Spleen (tissue), 7 donors: ENCODE measurements around the gene PTGIR.

ENCODE experiments used
- CTCF ChIP-seq, 11 experiments: fragments of 200-600 bp in 7 of 11; fragments of 450-650 bp in 4 of 11; sonication (generic) in 4 of 11; IDR thresholded peaks in 8 of 11; conservative IDR thresholded peaks in 3 of 11; 1 replicate in 7 of 11; 2 replicates in 4 of 11; pipeline versions ENCODE4 v1.4.0 to v1.8.0; 2016 to 2021; ENCODE audit warnings: antibody characterized with exemption in 11 of 11, inconsistent platforms in 4 of 11, mild to moderate bottlenecking in 1 of 11
- POLR2A ChIP-seq, 3 donors: fragments of 450-650 bp; IDR thresholded peaks; one replicate each; pipeline ENCODE4 v1.5.1; 2017; ENCODE audit warnings: antibody characterized with exemption in 3 of 3, mild to moderate bottlenecking in 1 of 3
- POLR2AphosphoS5 ChIP-seq, 3 donors: sonication (generic); formaldehyde crosslinking; IDR thresholded peaks; one replicate each; pipeline ENCODE4 v1.5.1; 2017; ENCODE audit warnings: antibody characterized with exemption in 3 of 3
- donor health status: DM: no; HTN: no; CAD: no; lungs with moderate emphysema.
- donor health status: DM: no; HTN: no; CAD: no.
- donor health status: DM: no; HTN: no; CAD: no.

DNA sequence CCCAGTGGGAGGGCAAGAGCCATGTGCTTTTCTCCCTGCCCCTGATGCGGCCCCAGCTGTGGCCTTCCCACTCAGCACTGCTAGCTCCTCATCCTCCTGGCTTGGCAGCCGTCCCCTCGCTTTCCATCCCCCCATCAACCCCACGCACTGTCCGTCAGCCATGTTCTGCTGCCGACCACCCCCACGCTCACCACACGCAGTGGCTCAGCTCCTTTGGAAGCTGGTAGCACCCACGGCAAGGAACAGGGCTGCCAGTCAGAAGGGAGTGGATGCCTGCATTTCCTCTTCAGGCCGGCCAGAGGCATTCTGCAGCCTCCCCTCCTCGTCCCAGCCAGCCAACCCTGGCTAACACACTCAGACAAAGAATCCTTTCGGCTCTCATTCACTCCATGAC is 17.4 kb downstream of the PTGIR start:
- TF ChIP-seq CTCF (IDR thresholded peaks at IDR 0.05 in 8 of 11, conservative IDR thresholded peaks at IDR 0.05 in 3 of 11): no peak
- TF ChIP-seq POLR2A (IDR thresholded peaks at IDR 0.05): no peak
- TF ChIP-seq POLR2AphosphoS5 (IDR thresholded peaks at IDR 0.05): peak in 1 of 3 donors; percentile 49
